Testis (tissue), 2 donors: ENCODE results near the gene BAIAP2L1.

Experiments
- CTCF ChIP-seq, 3 experiments: fragments of 450-650 bp in 2 of 3; fragments of 200-600 bp in 1 of 3; sonication (generic) in 1 of 3; IDR thresholded peaks; one replicate each; pipeline ENCODE4 v1.5.1; 2016 to 2019; ENCODE audit warnings: antibody characterized with exemption in 3 of 3, mild to moderate bottlenecking in 2 of 3, moderate library complexity in 1 of 3
- POLR2A ChIP-seq: fragments of 450-650 bp; IDR thresholded peaks from one replicate; pipeline ENCODE4 v1.6.1; 2017; ENCODE audit warnings: antibody characterized with exemption, mild to moderate bottlenecking, moderate library complexity

GRCh38 chr7:98323597-98324322 lies 77.1 kb downstream of the BAIAP2L1 start:
- TF ChIP-seq CTCF (IDR thresholded peaks at IDR 0.05) (no peak), POLR2A (no peak)
